Measurements from ENCODE around the gene TAF11. TPM values are rescaled to one million over a fixed set of nuclear protein-coding genes. Genes with fewer than 3 reads are reported as not detected.

Gene TAF11
- polyA plus RNA-seq, 3 donors = 22.9 to 29.9 (median 26.0) TPM

- Histone ChIP-seq H3K4me1 (ENCODE audit: control insufficient read depth in 1 of 2, insufficient read depth in 2 of 2, low read length in 2 of 2) (peaks cover 2 to 16% of the 10 kb centered on the region in 2 donors), H3K9ac (ENCODE audit: insufficient read depth, low read length, poor library complexity, severe bottlenecking) (no peak overlapping the region), H3K9me3 (replicated peaks in 1 of 2; ENCODE audit: control insufficient read depth in 1 of 2, insufficient read depth in 1 of 2, low read length in 2 of 2) (no peaks in the 10 kb centered on the region), H3K4me3 (replicated peaks in 1 of 3; ENCODE audit: low read depth in 2 of 3, low read length in 3 of 3) (no peak overlapping the region), H4K20me1 (ENCODE audit: insufficient read depth, low read length) (peaks cover 94% of the 10 kb centered on the region), H3K4me2 (replicated peaks; ENCODE audit: extremely low read depth, low read length, poor library complexity, severe bottlenecking) (no peak overlapping the region), H3K36me3 (replicated peaks in 1 of 2; ENCODE audit: control insufficient read depth in 1 of 2, insufficient read depth in 2 of 2, low read length in 2 of 2) (peaks cover 0 to 4% of the 10 kb centered on the region in 2 donors), H3K27me3 (ENCODE audit: control insufficient read depth in 2 of 2, insufficient read depth in 2 of 2, low read length in 2 of 2) (no peaks in the 10 kb centered on the region), H2AFZ (ENCODE audit: insufficient read depth, low read depth, low read length, poor library complexity, severe bottlenecking) (no peak overlapping the region), H3K27ac (ENCODE audit: low read depth in 1 of 2, low read length in 2 of 2) (no peak overlapping the region), H3K79me2 (ENCODE audit: insufficient read depth, low read length) (peaks cover 99% of the 10 kb centered on the region)
- peaks cover 25% of the 10 kb centered on the region for H3K4me1 Mint-ChIP-seq
- no peak for DNase-seq
- H3K27me3 Mint-ChIP-seq (ENCODE audit: low read depth in 3 of 3) = no peaks in the 10 kb centered on the region
- WGBS (ENCODE audit: insufficient coverage) = no CpG with 5 or more reads among the region's 1 CpG
- H3K9me3 Mint-ChIP-seq = no peaks in the 10 kb centered on the region
- no peak overlapping the region for H3K4me3 Mint-ChIP-seq
- H3K27ac Mint-ChIP-seq = no peak overlapping the region
- intact Hi-C loops (cut with micrococcal nuclease) = no loop called here
- TF ChIP-seq CTCF (IDR thresholded peaks at IDR 0.05) = no peak
- H3K36me3 Mint-ChIP-seq = peaks cover 0 to 11% of the 10 kb centered on the region in 2 donors
Measured at GRCh38 chr6:34897716-34898115, 9.9 kb upstream of the TAF11 start.

GRCh38 chr6:34897130-34897529, 9.3 kb upstream of the TAF11 start:
- no peak for TF ChIP-seq CTCF (IDR thresholded peaks at IDR 0.05)
- Mint-ChIP-seq H3K36me3 (peaks cover 0 to 9% of the 10 kb centered on the region in 2 donors), H3K4me1 (peaks cover 27% of the 10 kb centered on the region), H3K9me3 (no peaks in the 10 kb centered on the region), H3K27ac (no peak overlapping the region), H3K27me3 (ENCODE audit: low read depth in 3 of 3) (no peaks in the 10 kb centered on the region), H3K4me3 (no peak overlapping the region)
- H4K20me1 ChIP-seq (ENCODE audit: insufficient read depth, low read length) = peaks cover 91% of the 10 kb centered on the region
- no peak overlapping the region for H3K9ac ChIP-seq (ENCODE audit: insufficient read depth, low read length, poor library complexity, severe bottlenecking)
- H3K9me3 ChIP-seq (replicated peaks in 1 of 2; ENCODE audit: control insufficient read depth in 1 of 2, insufficient read depth in 1 of 2, low read length in 2 of 2) = no peaks in the 10 kb centered on the region
- H3K79me2 ChIP-seq (ENCODE audit: insufficient read depth, low read length) = peaks cover 99% of the 10 kb centered on the region
- peaks cover 2 to 16% of the 10 kb centered on the region in 2 donors for H3K4me1 ChIP-seq (ENCODE audit: control insufficient read depth in 1 of 2, insufficient read depth in 2 of 2, low read length in 2 of 2)
- intact Hi-C loops (cut with micrococcal nuclease) = no loop called here
- no peak overlapping the region for H3K27ac ChIP-seq (ENCODE audit: low read depth in 1 of 2, low read length in 2 of 2)
- DNase-seq = no peak
- H3K36me3 ChIP-seq (replicated peaks in 1 of 2; ENCODE audit: control insufficient read depth in 1 of 2, insufficient read depth in 2 of 2, low read length in 2 of 2) = peaks cover 0 to 4% of the 10 kb centered on the region in 2 donors
- no peak overlapping the region for H2AFZ ChIP-seq (ENCODE audit: insufficient read depth, low read depth, low read length, poor library complexity, severe bottlenecking)
- no peak overlapping the region for H3K4me2 ChIP-seq (replicated peaks; ENCODE audit: extremely low read depth, low read length, poor library complexity, severe bottlenecking)
- no peaks in the 10 kb centered on the region for H3K27me3 ChIP-seq (ENCODE audit: control insufficient read depth in 2 of 2, insufficient read depth in 2 of 2, low read length in 2 of 2)
- no peak overlapping the region for H3K4me3 ChIP-seq (replicated peaks in 1 of 3; ENCODE audit: low read depth in 2 of 3, low read length in 3 of 3)
- WGBS (ENCODE audit: insufficient coverage) = 100% methylated on average over 1 of the region's 1 CpG
